Measurements from ENCODE around the gene FRMD4A.

FRMD4A gene

DNA sequence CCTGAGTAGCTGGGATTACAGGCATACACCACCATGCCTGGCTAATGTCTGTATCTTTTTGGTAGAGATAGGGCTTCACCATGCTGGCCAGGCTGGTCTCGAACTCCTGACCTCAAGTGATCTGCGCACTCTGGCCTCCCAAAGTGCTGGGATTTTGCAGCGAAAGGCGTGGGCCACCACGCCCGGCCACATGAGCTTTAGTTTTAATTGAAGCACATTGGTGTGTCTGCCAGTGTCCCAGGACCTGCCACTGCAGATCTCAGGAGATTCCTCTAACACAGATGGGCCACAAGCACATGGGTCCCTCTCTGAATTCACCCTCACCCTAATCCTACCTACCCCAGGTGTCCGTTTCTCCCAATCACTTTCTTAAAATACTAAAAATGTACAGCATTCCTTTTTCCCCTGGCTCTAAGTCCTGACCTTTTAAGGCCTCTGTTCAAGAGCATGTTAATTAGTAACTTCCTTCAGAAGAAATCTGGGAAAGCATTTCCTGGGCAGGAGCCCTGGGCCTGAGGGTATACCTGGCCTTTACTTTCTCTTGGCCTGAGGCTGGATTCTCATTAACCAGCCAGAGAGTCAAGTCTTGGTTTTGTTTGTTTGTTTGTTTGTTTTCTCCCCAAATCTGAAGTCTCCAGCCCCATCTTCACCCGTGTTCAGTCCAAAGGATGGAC lies 661.4 kb downstream of the FRMD4A start:
- DNase-seq (ENCODE audit: low spot score): no peak

DNA sequence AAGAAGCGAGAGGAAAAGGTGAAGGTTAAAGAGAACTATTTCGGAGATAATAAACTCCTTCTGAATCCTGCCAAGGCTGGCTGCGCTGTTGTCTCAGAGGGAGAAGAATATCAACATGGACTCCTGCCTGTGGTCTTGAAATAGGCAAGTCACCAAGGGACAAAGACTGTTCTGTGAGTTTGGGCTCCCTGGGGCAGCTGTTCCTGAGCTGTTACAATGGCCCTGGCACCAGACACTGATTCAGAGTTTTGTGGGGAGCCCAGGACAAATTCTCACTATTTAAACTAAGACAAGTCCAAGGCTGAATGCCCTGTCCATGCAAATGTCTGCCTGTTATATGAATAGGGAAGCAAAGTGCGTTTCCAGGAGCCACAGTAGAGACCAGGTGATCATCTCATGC lies 662.6 kb downstream of the FRMD4A start:
- no peak for DNase-seq (ENCODE audit: low spot score)

GRCh38 chr10:13665516-13666262 lies 665.0 kb downstream of the FRMD4A start:
- DNase-seq (ENCODE audit: low spot score): no peak

- no peak for DNase-seq (ENCODE audit: low spot score)
Measured at GRCh38 chr10:13661256-13661655, 669.5 kb downstream of the FRMD4A start.

GRCh38 chr10:13660551-13660920 lies 670.2 kb downstream of the FRMD4A start:
- no peak for DNase-seq (ENCODE audit: low spot score)

DNA sequence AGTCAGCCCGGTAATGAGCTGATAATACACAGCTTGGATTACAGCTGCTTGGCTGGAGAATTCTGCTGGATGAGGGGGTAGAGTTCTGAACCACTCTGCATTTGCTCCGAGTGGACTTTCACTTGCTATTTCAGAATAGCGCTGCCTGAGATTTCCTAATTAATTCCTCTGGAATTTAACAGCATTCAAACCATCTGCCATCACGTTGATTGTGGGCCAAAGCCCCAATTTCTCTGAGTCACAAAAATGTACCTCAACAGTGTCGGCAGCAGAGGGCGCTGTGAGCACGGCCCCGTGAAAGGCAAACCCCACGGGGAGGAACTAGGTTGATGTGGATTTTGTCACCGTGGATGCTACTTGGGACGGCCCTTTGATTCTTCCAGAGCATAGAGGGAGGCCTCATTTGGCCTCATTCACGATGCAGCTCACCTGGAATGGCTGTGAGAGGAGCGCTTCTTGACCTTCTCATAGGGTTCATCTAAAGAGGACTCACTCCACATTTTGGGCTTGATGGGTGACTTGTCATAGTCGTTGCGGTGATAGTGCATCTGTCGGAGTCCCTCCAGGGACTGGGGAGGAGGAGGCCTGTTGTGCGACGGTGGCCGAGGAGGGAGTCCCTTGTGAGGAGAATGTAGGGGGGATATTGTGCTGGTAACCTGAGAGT lies 670.7 kb downstream of the FRMD4A start:
- peak; percentile 59 for DNase-seq (ENCODE audit: low spot score)

DNA sequence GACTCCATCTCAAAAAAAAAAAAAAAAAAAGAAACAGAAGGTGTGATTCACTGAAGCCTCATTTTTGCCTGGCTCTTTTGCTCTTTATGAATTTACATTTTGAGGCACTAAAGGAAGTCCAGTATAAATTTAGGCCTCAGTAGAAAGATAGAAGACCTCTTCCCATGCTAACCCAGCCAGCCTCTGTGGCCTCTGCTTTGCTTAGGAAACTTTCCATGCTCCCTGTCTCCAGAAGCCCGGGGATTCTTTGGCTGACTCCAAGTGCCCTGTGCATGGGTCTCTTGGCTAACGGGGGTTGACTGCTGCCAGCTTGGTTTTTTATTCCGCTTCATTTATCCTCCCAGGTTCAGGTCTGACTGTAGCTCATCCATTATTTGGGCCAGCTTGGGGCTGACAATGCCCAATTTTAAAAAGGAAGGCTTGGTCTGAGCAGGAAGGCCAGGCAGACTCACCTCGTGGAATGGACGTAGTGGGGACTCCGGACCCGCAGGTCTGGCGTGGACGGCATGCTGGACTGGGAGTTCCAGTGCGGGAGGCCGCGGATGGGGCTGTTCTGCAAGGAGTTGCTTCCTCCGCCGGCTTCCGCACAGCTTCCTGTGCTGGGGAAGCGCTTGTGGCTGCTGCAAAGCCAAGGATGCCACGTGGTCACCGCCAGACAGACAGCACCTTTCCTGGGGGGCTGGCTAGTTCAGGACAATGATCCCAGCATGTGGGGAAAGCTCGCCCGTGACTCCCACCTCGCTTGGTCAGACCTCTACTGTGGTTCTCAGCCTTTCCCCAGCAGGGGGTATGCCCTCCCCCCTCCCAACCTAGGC lies 671.6 kb downstream of the FRMD4A start:
- no peak for DNase-seq (ENCODE audit: low spot score)

GRCh38 chr10:13658264-13658663 lies 672.5 kb downstream of the FRMD4A start:
- no peak for DNase-seq (ENCODE audit: low spot score)

DNA sequence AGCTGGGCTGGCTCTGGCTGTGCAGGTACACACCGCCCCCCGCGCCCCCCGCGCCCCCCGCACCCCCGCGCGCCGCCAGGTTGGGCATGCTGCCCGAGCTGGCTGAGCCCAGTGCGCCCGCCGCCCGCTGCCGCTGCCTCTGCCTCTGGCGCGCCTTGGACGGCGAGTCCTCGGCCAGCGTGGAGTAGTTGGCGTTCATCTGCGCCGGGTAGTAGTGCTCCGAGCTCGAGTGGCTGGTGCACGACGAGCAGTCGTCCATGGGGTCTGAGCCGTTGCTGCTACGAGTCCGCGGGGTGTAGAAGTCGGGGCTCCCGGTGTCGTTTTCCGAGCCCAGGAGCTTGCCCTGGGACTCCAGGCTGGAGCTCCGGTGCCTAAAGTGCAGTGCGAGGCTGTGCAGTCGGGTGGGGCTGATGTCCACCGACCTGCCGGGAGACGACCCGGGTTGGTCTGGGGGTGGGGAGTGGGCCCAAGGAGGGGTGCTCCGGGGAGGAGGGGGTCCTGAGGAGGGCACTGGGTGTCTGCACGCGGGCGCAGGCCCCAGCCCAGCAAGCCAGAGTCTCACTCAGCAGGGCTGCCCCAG lies 673.5 kb downstream of the FRMD4A start:
- DNase-seq (ENCODE audit: low spot score): no peak

- no peak for DNase-seq (ENCODE audit: low spot score)
Measured at GRCh38 chr10:13656337-13657100, 674.2 kb downstream of the FRMD4A start.

DNA sequence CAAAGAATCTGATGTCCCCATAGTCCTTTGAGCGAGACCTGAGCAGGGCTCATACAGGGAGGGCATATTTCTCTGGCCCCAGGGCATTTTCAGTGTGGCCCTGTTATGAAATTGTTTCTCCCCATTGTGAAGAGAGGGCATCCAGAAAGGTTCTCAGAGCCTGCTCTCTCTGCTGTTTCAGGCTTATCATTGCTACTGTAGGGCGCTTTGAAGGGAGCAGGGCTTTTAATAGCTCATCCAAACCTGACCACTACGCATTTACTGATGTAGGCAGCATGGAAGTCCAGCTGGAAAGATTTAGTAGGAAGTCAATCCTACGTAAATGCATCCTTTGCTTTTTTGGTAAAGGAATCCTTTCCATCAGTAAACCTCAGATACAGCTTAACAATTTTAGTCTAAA lies 675.9 kb downstream of the FRMD4A start:
- no peak for DNase-seq (ENCODE audit: low spot score)

DNA sequence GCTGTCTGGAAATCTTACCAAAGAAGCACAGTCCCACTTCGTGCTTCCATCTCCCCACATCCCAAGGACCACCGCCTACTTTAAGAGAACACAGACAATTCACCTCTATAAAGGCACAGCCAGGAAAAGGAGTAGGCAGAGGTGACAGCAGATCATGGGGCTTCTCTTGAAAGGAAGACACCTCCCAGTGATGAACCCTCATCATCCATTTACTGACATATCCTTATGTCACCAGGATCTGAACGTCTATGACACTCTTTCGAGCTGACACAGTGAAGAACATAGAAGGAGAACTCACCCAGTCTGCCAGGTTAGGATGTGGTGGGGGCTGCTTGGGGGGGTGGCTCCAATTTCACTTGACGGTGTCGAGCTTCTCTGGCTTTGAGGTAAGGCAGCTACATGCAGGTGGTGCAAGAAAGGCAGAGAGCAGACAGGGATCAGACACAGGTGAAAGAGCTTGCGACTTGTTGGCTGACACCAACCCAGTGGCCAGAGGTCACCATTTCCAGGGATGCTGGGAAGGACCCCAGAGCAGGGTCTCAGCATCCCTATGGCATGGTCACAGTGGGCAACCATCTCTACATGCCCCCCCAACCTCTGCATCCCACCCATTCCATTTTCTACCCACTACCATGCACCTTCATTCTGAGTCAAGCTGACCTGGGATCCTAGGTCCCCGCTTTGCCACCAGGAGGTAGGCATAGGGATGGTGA lies 676.5 kb downstream of the FRMD4A start:
- no peak for DNase-seq (ENCODE audit: low spot score)

GRCh38 chr10:13652860-13653259 lies 677.9 kb downstream of the FRMD4A start:
- DNase-seq (ENCODE audit: low spot score): no peak

- DNase-seq (ENCODE audit: low spot score): no peak
Measured at GRCh38 chr10:13651969-13652720, 678.6 kb downstream of the FRMD4A start.

- no peak for DNase-seq (ENCODE audit: low spot score)
Measured at GRCh38 chr10:13650961-13651360, 679.8 kb downstream of the FRMD4A start.

- no peak for DNase-seq (ENCODE audit: low spot score)
Measured at GRCh38 chr10:13649844-13650520, 680.7 kb downstream of the FRMD4A start.

DNA sequence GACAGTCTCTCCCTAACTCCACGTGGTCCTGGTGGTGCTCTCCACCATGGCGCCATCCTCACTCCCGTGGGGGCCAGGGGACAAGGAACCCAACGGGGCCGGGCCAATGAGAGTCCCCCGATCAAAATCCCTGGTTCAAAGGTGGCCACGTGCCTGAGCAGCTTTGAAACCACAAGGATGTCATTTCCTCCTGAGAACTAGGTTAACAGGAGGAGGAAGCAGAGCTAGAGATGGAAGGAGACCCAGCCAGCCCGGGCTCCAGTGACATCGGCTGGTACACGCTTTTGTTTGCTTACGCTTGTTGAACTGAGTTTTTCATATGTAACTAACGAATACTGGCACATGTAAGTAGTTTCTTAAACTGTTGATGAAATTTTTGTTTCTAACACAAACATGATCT lies 682.3 kb downstream of the FRMD4A start:
- no peak for DNase-seq (ENCODE audit: low spot score)

DNA sequence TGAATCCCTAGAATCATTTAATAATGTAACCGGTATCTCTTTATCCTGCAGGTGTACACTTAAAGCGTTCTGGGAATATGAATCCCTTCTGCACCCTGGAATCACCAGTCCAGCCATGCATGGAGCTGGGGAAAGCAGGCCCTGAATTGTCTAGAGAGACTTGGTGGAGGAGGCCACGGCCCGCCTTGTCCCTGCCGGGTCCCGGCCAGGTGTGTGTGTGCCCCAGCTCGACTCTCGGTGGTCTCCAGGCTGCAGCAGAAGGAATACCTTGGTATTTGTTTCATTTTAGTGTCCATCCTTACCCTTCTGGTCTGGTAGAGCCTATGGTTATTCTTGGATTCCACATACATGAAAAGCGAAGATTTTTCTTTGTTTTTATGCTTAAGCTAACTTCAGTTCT lies 685.9 kb downstream of the FRMD4A start:
- DNase-seq (ENCODE audit: low spot score): no peak

DNA sequence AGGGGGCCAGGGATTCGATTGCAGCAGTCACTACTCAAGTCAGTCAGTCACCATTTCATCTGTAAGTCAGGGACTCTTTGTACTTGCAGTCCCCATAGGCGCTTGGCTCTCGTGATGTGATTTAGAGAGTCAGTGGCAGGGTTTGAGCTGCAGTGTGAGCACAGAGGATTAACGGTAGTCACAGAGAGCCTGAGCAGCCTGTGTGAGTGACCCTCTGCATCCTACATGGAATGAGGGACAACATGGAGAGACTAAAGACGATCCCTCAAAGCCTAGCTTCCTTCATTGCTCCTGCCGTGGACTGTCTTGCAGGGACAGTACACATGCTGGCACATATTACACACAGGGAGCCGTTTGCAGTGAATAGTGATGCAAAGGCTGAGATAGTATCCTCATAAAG lies 687.7 kb downstream of the FRMD4A start:
- DNase-seq (ENCODE audit: low spot score): no peak

All from CD4-positive, alpha-beta T cell treated with Interleukin-6 at 100 ng/mL for 8 hours (primary cell).